ENCODE measurements around the gene PLPP4. TPM values are rescaled to one million over a fixed set of nuclear protein-coding genes. Genes with fewer than 3 reads are reported as not detected.

The PLPP4 gene
- total and polyA plus RNA-seq, 2 experiments from 2014 or later = 0.74 to 1.0 TPM

GRCh38 chr10:120421250-120421649, 35.8 kb upstream of the PLPP4 start:
- no peaks in the 10 kb centered on the region for H3K4me1 ChIP-seq (ENCODE audit: low read depth)
- H3K36me3 ChIP-seq = no peaks in the 10 kb centered on the region
- H3K27me3 ChIP-seq = no peaks in the 10 kb centered on the region
- no peak for TF ChIP-seq CTCF (IDR thresholded peaks at IDR 0.05; ENCODE audit: low read depth, low read length)
- no peak for DNase-seq (ENCODE audit: low read depth in 1 of 2, low spot score in 1 of 2)
- H3K4me3 ChIP-seq = no peak overlapping the region
- no peak overlapping the region for H3K27ac ChIP-seq
- no peaks in the 10 kb centered on the region for H3K9me3 ChIP-seq (ENCODE audit: low read depth)

- peak in 1 of 2 donors; percentile 66 for DNase-seq (ENCODE audit: low read depth in 1 of 2, low spot score in 1 of 2)
- TF ChIP-seq CTCF (IDR thresholded peaks at IDR 0.05; ENCODE audit: low read depth, low read length) = no peak
- H3K4me3 ChIP-seq = no peak overlapping the region
- H3K27me3 ChIP-seq = no peaks in the 10 kb centered on the region
- no peaks in the 10 kb centered on the region for H3K9me3 ChIP-seq (ENCODE audit: low read depth)
- H3K27ac ChIP-seq = no peak overlapping the region
- no peaks in the 10 kb centered on the region for H3K36me3 ChIP-seq
- no peaks in the 10 kb centered on the region for H3K4me1 ChIP-seq (ENCODE audit: low read depth)
Measured at GRCh38 chr10:120422457-120422856, 34.6 kb upstream of the PLPP4 start.

GRCh38 chr10:120423431-120424197, 33.4 kb upstream of the PLPP4 start:
- Histone ChIP-seq H3K36me3 (no peaks in the 10 kb centered on the region), H3K4me3 (no peak overlapping the region), H3K4me1 (ENCODE audit: low read depth) (no peaks in the 10 kb centered on the region), H3K27ac (no peak overlapping the region), H3K9me3 (ENCODE audit: low read depth) (no peaks in the 10 kb centered on the region), H3K27me3 (no peaks in the 10 kb centered on the region)
- peak; percentile 64 for DNase-seq (ENCODE audit: low read depth in 1 of 2, low spot score in 1 of 2)
- peak; percentile 95 for TF ChIP-seq CTCF (IDR thresholded peaks at IDR 0.05; ENCODE audit: low read depth, low read length)

GRCh38 chr10:120424198-120424464, 32.9 kb upstream of the PLPP4 start:
- H3K27ac ChIP-seq = no peak overlapping the region
- TF ChIP-seq CTCF (IDR thresholded peaks at IDR 0.05; ENCODE audit: low read depth, low read length) = no peak
- H3K27me3 ChIP-seq = no peaks in the 10 kb centered on the region
- no peaks in the 10 kb centered on the region for H3K36me3 ChIP-seq
- no peaks in the 10 kb centered on the region for H3K4me1 ChIP-seq (ENCODE audit: low read depth)
- DNase-seq (ENCODE audit: low read depth in 1 of 2, low spot score in 1 of 2) = no peak
- no peaks in the 10 kb centered on the region for H3K9me3 ChIP-seq (ENCODE audit: low read depth)
- no peak overlapping the region for H3K4me3 ChIP-seq

GRCh38 chr10:120426306-120426705, 30.7 kb upstream of the PLPP4 start:
- no peak for DNase-seq (ENCODE audit: low read depth in 1 of 2, low spot score in 1 of 2)
- no peak overlapping the region for H3K27ac ChIP-seq
- H3K4me3 ChIP-seq = no peak overlapping the region
- no peaks in the 10 kb centered on the region for H3K27me3 ChIP-seq
- H3K36me3 ChIP-seq = no peaks in the 10 kb centered on the region
- H3K4me1 ChIP-seq (ENCODE audit: low read depth) = no peaks in the 10 kb centered on the region
- no peak for TF ChIP-seq CTCF (IDR thresholded peaks at IDR 0.05; ENCODE audit: low read depth, low read length)
- H3K9me3 ChIP-seq (ENCODE audit: low read depth) = no peaks in the 10 kb centered on the region

All from cardiac muscle cell (in vitro differentiated cells and primary cell).